Measurements from ENCODE around the gene XXYLT1.
"Not testable (repeated sequence)": the region's sequence is repeated elsewhere in the genome, so short reads cannot be mapped to it uniquely, and the experiment has no call there.

XXYLT1 gene

GRCh38 chr3:195063581-195064193 is 207.3 kb downstream of the XXYLT1 start:
- no peak for DNase-seq (ENCODE audit: low spot score)

- DNase-seq (ENCODE audit: low spot score) = no peak
These were observed 208.0 kb downstream of the XXYLT1 start for GRCh38 chr3:195062866-195063540.

GRCh38 chr3:195061756-195062655 is 209.0 kb downstream of the XXYLT1 start:
- no peak for DNase-seq (ENCODE audit: low spot score)

GRCh38 chr3:195060531-195061291 is 210.2 kb downstream of the XXYLT1 start:
- no peak for DNase-seq (ENCODE audit: low spot score)

GRCh38 chr3:195060217-195060481 is 210.8 kb downstream of the XXYLT1 start:
- DNase-seq (ENCODE audit: low spot score) = no peak

- no peak for DNase-seq (ENCODE audit: low spot score)
These were observed 211.3 kb downstream of the XXYLT1 start for GRCh38 chr3:195059471-195060216.

- no peak for DNase-seq (ENCODE audit: low spot score)
These were observed 212.0 kb downstream of the XXYLT1 start for GRCh38 chr3:195059006-195059350.

GRCh38 chr3:195058336-195059005 is 212.5 kb downstream of the XXYLT1 start:
- DNase-seq (ENCODE audit: low spot score) = no peak

GRCh38 chr3:195057716-195058115 is 213.2 kb downstream of the XXYLT1 start:
- DNase-seq (ENCODE audit: low spot score) = no peak

GRCh38 chr3:195056506-195056905 is 214.5 kb downstream of the XXYLT1 start:
- DNase-seq (ENCODE audit: low spot score) = no peak

- no peak for DNase-seq (ENCODE audit: low spot score)
These were observed 216.6 kb downstream of the XXYLT1 start for GRCh38 chr3:195054311-195054710.

- no peak for DNase-seq (ENCODE audit: low spot score)
These were observed 218.0 kb downstream of the XXYLT1 start for GRCh38 chr3:195052939-195053338.

- DNase-seq (ENCODE audit: low spot score) = not testable (repeated sequence)
These were observed 220.7 kb downstream of the XXYLT1 start for GRCh38 chr3:195050296-195050695.

- no peak for DNase-seq (ENCODE audit: low spot score)
These were observed 222.7 kb downstream of the XXYLT1 start for GRCh38 chr3:195048059-195048905.

GRCh38 chr3:195047536-195047935 is 223.4 kb downstream of the XXYLT1 start:
- no peak for DNase-seq (ENCODE audit: low spot score)

- DNase-seq (ENCODE audit: low spot score) = no peak
These were observed 224.5 kb downstream of the XXYLT1 start for GRCh38 chr3:195046441-195046840.

GRCh38 chr3:195045481-195046210 is 225.3 kb downstream of the XXYLT1 start:
- no peak for DNase-seq (ENCODE audit: low spot score)

- DNase-seq (ENCODE audit: low spot score) = no peak
These were observed 226.5 kb downstream of the XXYLT1 start for GRCh38 chr3:195044411-195044810.

- no peak for DNase-seq (ENCODE audit: low spot score)
These were observed 227.2 kb downstream of the XXYLT1 start for GRCh38 chr3:195043607-195044339.
